ENCODE data around the gene PTPRN2. TPM values are rescaled to one million over a fixed set of nuclear protein-coding genes. Genes with fewer than 3 reads are reported as not detected.
"Not testable (repeated sequence)": the region's sequence is repeated elsewhere in the genome, so short reads cannot be mapped to it uniquely, and the experiment has no call there.

The PTPRN2 gene
- total RNA-seq, 2 donors from 2014 or later, result 0.35 to 0.61 TPM

GRCh38 chr7:157779206-157779605 lies 808.4 kb downstream of the PTPRN2 start:
- H3K9me3 Mint-ChIP-seq, result no peaks in the 10 kb centered on the region
- no peak for DNase-seq (ENCODE audit: low spot score in 2 of 2)
- no peaks in the 10 kb centered on the region for H3K36me3 Mint-ChIP-seq
- no peak for ATAC-seq
- H3K27ac Mint-ChIP-seq, result no peak overlapping the region

- H3K36me3 Mint-ChIP-seq; ATAC-seq; DNase-seq (ENCODE audit: low spot score in 2 of 2); H3K27ac Mint-ChIP-seq; H3K9me3 Mint-ChIP-seq: not testable (repeated sequence)
These were observed 810.3 kb downstream of the PTPRN2 start for GRCh38 chr7:157777194-157777762.

GRCh38 chr7:157775560-157776332 lies 811.9 kb downstream of the PTPRN2 start:
- Mint-ChIP-seq H3K27ac (peak overlapping the region in 1 of 2 donors; percentile 25), H3K36me3 (peaks cover 7 to 9% of the 10 kb centered on the region in 2 donors), H3K9me3 (peaks cover 6 to 9% of the 10 kb centered on the region in 2 donors)
- DNase-seq (ENCODE audit: low spot score in 2 of 2) (no peak), ATAC-seq (peak in 1 of 2 donors; percentile 24)

- Mint-ChIP-seq H3K27ac (no peak overlapping the region), H3K36me3 (peaks cover 7 to 9% of the 10 kb centered on the region in 2 donors), H3K9me3 (peaks cover 6 to 9% of the 10 kb centered on the region in 2 donors)
- ATAC-seq (no peak), DNase-seq (ENCODE audit: low spot score in 2 of 2) (no peak)
These were observed 812.5 kb downstream of the PTPRN2 start for GRCh38 chr7:157775021-157775559.

- DNase-seq (ENCODE audit: low spot score in 2 of 2), result no peak
- Mint-ChIP-seq H3K27ac (no peak overlapping the region), H3K9me3 (peaks cover 6 to 9% of the 10 kb centered on the region in 2 donors), H3K36me3 (peaks cover 7 to 9% of the 10 kb centered on the region in 2 donors)
- ATAC-seq, result no peak
These were observed 813.1 kb downstream of the PTPRN2 start for GRCh38 chr7:157774495-157774894.

- no peak for ATAC-seq
- H3K36me3 Mint-ChIP-seq, result peaks cover 7 to 9% of the 10 kb centered on the region in 2 donors
- DNase-seq (ENCODE audit: low spot score in 2 of 2), result no peak
- H3K27ac Mint-ChIP-seq, result peak overlapping the region in 1 of 2 donors; percentile 69
- peaks cover 6 to 9% of the 10 kb centered on the region in 2 donors for H3K9me3 Mint-ChIP-seq
These were observed 814.3 kb downstream of the PTPRN2 start for GRCh38 chr7:157773361-157773760.

- Mint-ChIP-seq H3K36me3 (peaks cover 7 to 9% of the 10 kb centered on the region in 2 donors), H3K27ac (no peak overlapping the region), H3K9me3 (peaks cover 6 to 9% of the 10 kb centered on the region in 2 donors)
- ATAC-seq, result no peak
- DNase-seq (ENCODE audit: low spot score in 2 of 2), result no peak
These were observed 815.0 kb downstream of the PTPRN2 start for GRCh38 chr7:157772486-157773130.

GRCh38 chr7:157771689-157772088 lies 815.9 kb downstream of the PTPRN2 start:
- Mint-ChIP-seq H3K9me3 (peaks cover 6 to 9% of the 10 kb centered on the region in 2 donors), H3K36me3 (peaks cover 7 to 9% of the 10 kb centered on the region in 2 donors), H3K27ac (peak overlapping the region in 1 of 2 donors; percentile 0)
- ATAC-seq (no peak), DNase-seq (ENCODE audit: low spot score in 2 of 2) (no peak)

- peaks cover 13 to 16% of the 10 kb centered on the region in 2 donors for H3K9me3 Mint-ChIP-seq
- ATAC-seq (no peak), DNase-seq (ENCODE audit: low spot score in 2 of 2) (no peak)
- H3K36me3 Mint-ChIP-seq, result peaks cover 7 to 9% of the 10 kb centered on the region in 2 donors
- H3K27ac Mint-ChIP-seq, result no peak overlapping the region
These were observed 816.8 kb downstream of the PTPRN2 start for GRCh38 chr7:157770716-157771320.

GRCh38 chr7:157769526-157770215 lies 818.0 kb downstream of the PTPRN2 start:
- H3K9me3 Mint-ChIP-seq, result peaks cover 24 to 28% of the 10 kb centered on the region in 2 donors
- H3K27ac Mint-ChIP-seq, result no peak overlapping the region
- H3K36me3 Mint-ChIP-seq, result peaks cover 7 to 9% of the 10 kb centered on the region in 2 donors
- ATAC-seq (no peak), DNase-seq (ENCODE audit: low spot score in 2 of 2) (no peak)

- ATAC-seq, result no peak
- H3K36me3 Mint-ChIP-seq, result peaks cover 7 to 9% of the 10 kb centered on the region in 2 donors
- no peak for DNase-seq (ENCODE audit: low spot score in 2 of 2)
- H3K9me3 Mint-ChIP-seq, result peaks cover 26 to 28% of the 10 kb centered on the region in 2 donors
- no peak overlapping the region for H3K27ac Mint-ChIP-seq
These were observed 818.5 kb downstream of the PTPRN2 start for GRCh38 chr7:157769086-157769485.

- Mint-ChIP-seq H3K27ac (no peak overlapping the region), H3K9me3 (peaks cover 28 to 31% of the 10 kb centered on the region in 2 donors), H3K36me3 (peaks cover 9 to 14% of the 10 kb centered on the region in 2 donors)
- ATAC-seq, result no peak
- DNase-seq (ENCODE audit: low spot score in 2 of 2), result no peak
These were observed 819.4 kb downstream of the PTPRN2 start for GRCh38 chr7:157768198-157768597.

- no peak for ATAC-seq
- DNase-seq (ENCODE audit: low spot score in 2 of 2), result no peak
- H3K9me3 Mint-ChIP-seq, result peaks cover 28 to 31% of the 10 kb centered on the region in 2 donors
- H3K36me3 Mint-ChIP-seq, result peaks cover 9 to 14% of the 10 kb centered on the region in 2 donors
- no peak overlapping the region for H3K27ac Mint-ChIP-seq
These were observed 820.0 kb downstream of the PTPRN2 start for GRCh38 chr7:157767506-157768197.

- Mint-ChIP-seq H3K27ac (no peak overlapping the region), H3K9me3 (peaks cover 19 to 24% of the 10 kb centered on the region in 2 donors), H3K36me3 (peaks cover 0 to 7% of the 10 kb centered on the region in 2 donors)
- DNase-seq (ENCODE audit: low spot score in 2 of 2) (no peak), ATAC-seq (no peak)
These were observed 821.5 kb downstream of the PTPRN2 start for GRCh38 chr7:157766098-157766497.

- H3K27ac Mint-ChIP-seq, result peak overlapping the region in 1 of 2 donors; percentile 34
- no peak for ATAC-seq
- peaks cover 19 to 24% of the 10 kb centered on the region in 2 donors for H3K9me3 Mint-ChIP-seq
- peaks cover 0 to 7% of the 10 kb centered on the region in 2 donors for H3K36me3 Mint-ChIP-seq
- no peak for DNase-seq (ENCODE audit: low spot score in 2 of 2)
These were observed 822.6 kb downstream of the PTPRN2 start for GRCh38 chr7:157764946-157765537.
